CD4-positive, alpha-beta T cell (primary cell): ENCODE results near the gene COLGALT1. TPM values are rescaled to one million over a fixed set of nuclear protein-coding genes. Genes with fewer than 3 reads are reported as not detected.
"Not testable (repeated sequence)": the region's sequence is repeated elsewhere in the genome, so short reads cannot be mapped to it uniquely, and the experiment has no call there.

Experiments used
- ATAC-seq: fragments of 200-7000 bp; cut with Tn5 transposase; one replicate; pipeline ENCODE4 v1.10.0; 2022; ENCODE audit warnings: mild to moderate bottlenecking; ENCODE audit not compliant: poor library complexity
- CTCF ChIA-PET: fragments of 350-600 bp; sonication (Branson Sonifier 250); formaldehyde crosslinking; loops from one replicate; lab custom pipeline; 2021; ENCODE audit warnings: antibody characterized with exemption, inconsistent platforms; lab: Charles Lee
- POLR2A ChIA-PET: fragments of 350-600 bp; sonication (Branson Sonifier 250); formaldehyde crosslinking; loops from one replicate; lab custom pipeline; 2021; ENCODE audit warnings: antibody characterized with exemption, inconsistent platforms; lab: Charles Lee
- DNase-seq, 14 experiments: peaks; one replicate each; pipeline ENCODE4 v3.0.0-alpha.2; 2013 to 2020; ENCODE audit warnings: mixed read lengths in 2 of 14
- H3K27ac ChIP-seq, 2 donors: one replicate each; pipeline versions ENCODE4 v1.5.1 to v1.7.0; 2013; ENCODE audit warnings: low read length in 2 of 2, low read depth in 1 of 2, mild to moderate bottlenecking in 1 of 2
- H3K27me3 ChIP-seq, 2 experiments: 1 replicate in 1 of 2; 2 replicates in 1 of 2; pipeline versions ENCODE4 v1.6.1 to v1.7.0; 2013; ENCODE audit warnings: low read length in 2 of 2, control low read depth in 1 of 2, mild to moderate bottlenecking in 1 of 2, moderate library complexity in 1 of 2; ENCODE audit not compliant: insufficient read depth in 2 of 2, control insufficient read depth in 1 of 2
- H3K36me3 ChIP-seq: one replicate; pipeline ENCODE4 v1.6.1; 2013; ENCODE audit warnings: low read length, control low read depth; ENCODE audit not compliant: insufficient read depth
- H3K4me1 ChIP-seq: one replicate; pipeline ENCODE4 v1.6.1; 2013; ENCODE audit warnings: low read length, control low read depth; ENCODE audit not compliant: insufficient read depth
- H3K4me3 ChIP-seq: one replicate; pipeline ENCODE4 v1.5.1; 2013; ENCODE audit warnings: mild to moderate bottlenecking, low read length, moderate library complexity
- H3K9me3 ChIP-seq, 2 experiments: 1 replicate in 1 of 2; 2 replicates in 1 of 2; pipeline versions ENCODE4 v1.6.1 to v1.7.0; 2013; ENCODE audit warnings: low read length in 2 of 2, mild to moderate bottlenecking in 2 of 2, control low read depth in 1 of 2, moderate library complexity in 1 of 2; ENCODE audit not compliant: control insufficient read depth in 1 of 2, insufficient read depth in 1 of 2
- H3K27ac Mint-ChIP-seq: one replicate; pipeline ENCODE4 v1.8.0; 2020; ENCODE audit warnings: mixed read lengths
- H3K27me3 Mint-ChIP-seq: one replicate; pipeline ENCODE4 v1.8.0; 2021; ENCODE audit warnings: mixed read lengths
- H3K36me3 Mint-ChIP-seq: one replicate; pipeline ENCODE4 v1.8.0; 2021; ENCODE audit warnings: low read depth, mixed read lengths
- H3K4me1 Mint-ChIP-seq: one replicate; pipeline ENCODE4 v1.8.0; 2021; ENCODE audit warnings: low read depth, mixed read lengths
- H3K4me3 Mint-ChIP-seq: one replicate; pipeline ENCODE4 v1.8.0; 2020; ENCODE audit warnings: mild to moderate bottlenecking, mixed read lengths
- H3K9me3 Mint-ChIP-seq: one replicate; pipeline ENCODE4 v1.8.0; 2020; ENCODE audit warnings: mixed read lengths
- CTCF ChIP-seq: fragments of 200-600 bp; IDR thresholded peaks from one replicate; pipeline ENCODE4 v1.8.0; 2022; ENCODE audit warnings: antibody characterized with exemption, mild to moderate bottlenecking
- intact Hi-C, 2 experiments: fragments of 100-400 bp; cut with DNase I in 1 of 2; cut with micrococcal nuclease in 1 of 2; formaldehyde crosslinking; loops; one replicate each; pipeline versions ENCODE4 v1.15.1 to v1.9.0; 2023 to 2025; cut with DNase I, micrococcal nuclease
- total RNA-seq, 174 experiments: library from RNA in 2 of 174; stranded (reverse) in 2 of 174; gene quantifications; one replicate each; pipeline ENCODE4 v1.2.3 and lab custom pipeline; 2021 to 2026

The COLGALT1 gene
- total RNA-seq, 2 experiments from 2014 or later, result 30.3 to 30.6 TPM

GRCh38 chr19:17515408-17516149 lies 39.9 kb upstream of the COLGALT1 start:
- intact Hi-C loops, result no loop called here
- Histone ChIP-seq H3K4me1 (peaks cover 13% of the 10 kb centered on the region), H3K9me3 (peaks cover 16 to 24% of the 10 kb centered on the region in 2 experiments), H3K27me3 (no peaks in the 10 kb centered on the region), H3K4me3 (no peak overlapping the region), H3K36me3 (peaks cover 19% of the 10 kb centered on the region), H3K27ac (no peak overlapping the region)
- Mint-ChIP-seq H3K36me3 (peaks cover 39% of the 10 kb centered on the region), H3K9me3 (no peaks in the 10 kb centered on the region), H3K4me3 (peak overlapping the region; percentile 54), H3K4me1 (peaks cover 21% of the 10 kb centered on the region), H3K27me3 (no peaks in the 10 kb centered on the region), H3K27ac (no peak overlapping the region)
- DNase-seq, result no peak
- no peak for ATAC-seq
- CTCF ChIA-PET, result interaction anchor here (1.3 kb wide), 1 partner anchor 19 kb away, joined by 3 read pairs; no protein-coding TSS in a partner anchor
- TF ChIP-seq CTCF, result no peak
- POLR2A ChIA-PET, result no interaction called here

- no peaks in the 10 kb centered on the region for H3K27me3 ChIP-seq
- peaks cover 16 to 24% of the 10 kb centered on the region in 2 experiments for H3K9me3 ChIP-seq
- Mint-ChIP-seq H3K27me3 (no peaks in the 10 kb centered on the region), H3K9me3 (no peaks in the 10 kb centered on the region), H3K27ac (no peak overlapping the region), H3K36me3 (peaks cover 28% of the 10 kb centered on the region), H3K4me3 (no peak overlapping the region), H3K4me1 (peaks cover 16% of the 10 kb centered on the region)
- H3K4me3 ChIP-seq, result no peak overlapping the region
- H3K27ac ChIP-seq, result no peak overlapping the region
- CTCF ChIA-PET, result interaction anchor here (1.1 kb wide), 1 partner anchor 12 kb away, joined by 3 read pairs; no protein-coding TSS in a partner anchor
- POLR2A ChIA-PET, result no interaction called here
- no peak for TF ChIP-seq CTCF
- intact Hi-C loops, result no loop called here
- peaks cover 5% of the 10 kb centered on the region for H3K4me1 ChIP-seq
- H3K36me3 ChIP-seq, result peaks cover 23% of the 10 kb centered on the region
- ATAC-seq (no peak), DNase-seq (no peak)
Observed at GRCh38 chr19:17517898-17518297, 37.6 kb upstream of the COLGALT1 start.

GRCh38 chr19:17518654-17519053 lies 36.8 kb upstream of the COLGALT1 start:
- H3K27me3 Mint-ChIP-seq, DNase-seq, H3K27ac ChIP-seq, H3K9me3 Mint-ChIP-seq, H3K27ac Mint-ChIP-seq, H3K4me3 Mint-ChIP-seq, H3K4me3 ChIP-seq, H3K27me3 ChIP-seq, intact Hi-C loops, POLR2A ChIA-PET, ATAC-seq: not testable (repeated sequence)
- H3K4me1 Mint-ChIP-seq, result peaks cover 21% of the 10 kb centered on the region
- Histone ChIP-seq H3K9me3 (peaks cover 16 to 24% of the 10 kb centered on the region in 2 experiments), H3K36me3 (peaks cover 23% of the 10 kb centered on the region), H3K4me1 (peaks cover 12% of the 10 kb centered on the region)
- CTCF ChIA-PET, result interaction anchor here (1.1 kb wide), 1 partner anchor 11 kb away, joined by 3 read pairs; no protein-coding TSS in a partner anchor
- peaks cover 28% of the 10 kb centered on the region for H3K36me3 Mint-ChIP-seq
